Measurements from ENCODE around the gene ICOS.
"Not testable (repeated sequence)": the region's sequence is repeated elsewhere in the genome, so short reads cannot be mapped to it uniquely, and the experiment has no call there.

Gene ICOS

GRCh38 chr2:203972066-203972465, 35.5 kb downstream of the ICOS start:
- no peaks in the 10 kb centered on the region for H3K4me1 ChIP-seq
- no peak for TF ChIP-seq CTCF (IDR thresholded peaks at IDR 0.05; ENCODE audit: low read depth, low read length)
- no peak overlapping the region for H3K4me3 ChIP-seq (ENCODE audit: low read depth, low read length)
- DNase-seq = no peak
- no peaks in the 10 kb centered on the region for H3K27me3 ChIP-seq
- no peaks in the 10 kb centered on the region for H3K36me3 ChIP-seq
- no peaks in the 10 kb centered on the region for H3K9me3 ChIP-seq

- H3K4me1 ChIP-seq = no peaks in the 10 kb centered on the region
- H3K27me3 ChIP-seq = no peaks in the 10 kb centered on the region
- DNase-seq = no peak
- no peaks in the 10 kb centered on the region for H3K36me3 ChIP-seq
- H3K4me3 ChIP-seq (ENCODE audit: low read depth, low read length) = no peak overlapping the region
- TF ChIP-seq CTCF (IDR thresholded peaks at IDR 0.05; ENCODE audit: low read depth, low read length) = no peak
- no peaks in the 10 kb centered on the region for H3K9me3 ChIP-seq
These were observed 36.4 kb downstream of the ICOS start for GRCh38 chr2:203973000-203973399.

GRCh38 chr2:203973676-203974075, 37.1 kb downstream of the ICOS start:
- H3K4me3 ChIP-seq (ENCODE audit: low read depth, low read length) = no peak overlapping the region
- no peak for TF ChIP-seq CTCF (IDR thresholded peaks at IDR 0.05; ENCODE audit: low read depth, low read length)
- no peaks in the 10 kb centered on the region for H3K27me3 ChIP-seq
- DNase-seq = no peak
- H3K36me3 ChIP-seq = no peaks in the 10 kb centered on the region
- H3K9me3 ChIP-seq = no peaks in the 10 kb centered on the region
- no peaks in the 10 kb centered on the region for H3K4me1 ChIP-seq

- H3K4me3 ChIP-seq (ENCODE audit: low read depth, low read length) = no peak overlapping the region
- no peak for DNase-seq
- no peaks in the 10 kb centered on the region for H3K9me3 ChIP-seq
- no peaks in the 10 kb centered on the region for H3K36me3 ChIP-seq
- peaks cover 1% of the 10 kb centered on the region for H3K4me1 ChIP-seq
- no peak for TF ChIP-seq CTCF (IDR thresholded peaks at IDR 0.05; ENCODE audit: low read depth, low read length)
- no peaks in the 10 kb centered on the region for H3K27me3 ChIP-seq
These were observed 39.3 kb downstream of the ICOS start for GRCh38 chr2:203975912-203976311.

GRCh38 chr2:203982276-203982675, 45.7 kb downstream of the ICOS start:
- no peaks in the 10 kb centered on the region for H3K9me3 ChIP-seq
- DNase-seq = no peak
- peaks cover 21% of the 10 kb centered on the region for H3K4me1 ChIP-seq
- TF ChIP-seq CTCF (IDR thresholded peaks at IDR 0.05; ENCODE audit: low read depth, low read length) = no peak
- H3K4me3 ChIP-seq (ENCODE audit: low read depth, low read length) = no peak overlapping the region
- H3K36me3 ChIP-seq = no peaks in the 10 kb centered on the region
- H3K27me3 ChIP-seq = no peaks in the 10 kb centered on the region

GRCh38 chr2:203983064-203983715, 46.6 kb downstream of the ICOS start:
- Histone ChIP-seq H3K4me1 (peaks cover 21% of the 10 kb centered on the region), H3K27me3 (no peaks in the 10 kb centered on the region), H3K4me3 (ENCODE audit: low read depth, low read length) (no peak overlapping the region), H3K9me3 (no peaks in the 10 kb centered on the region), H3K36me3 (no peaks in the 10 kb centered on the region)
- peak; percentile 22 for DNase-seq
- TF ChIP-seq CTCF (IDR thresholded peaks at IDR 0.05; ENCODE audit: low read depth, low read length) = no peak

GRCh38 chr2:203985978-203986377, 49.4 kb downstream of the ICOS start:
- DNase-seq; H3K27me3 ChIP-seq; H3K9me3 ChIP-seq; H3K4me3 ChIP-seq (ENCODE audit: low read depth, low read length); H3K36me3 ChIP-seq: not testable (repeated sequence)
- H3K4me1 ChIP-seq = peaks cover 19% of the 10 kb centered on the region

All from BE2C (cell line).